Stomach (tissue), 4 donors: ENCODE results near the gene ADGRL3.

Experiments used
- EP300 ChIP-seq: sonication (generic); formaldehyde crosslinking; IDR thresholded peaks from one replicate; pipeline ENCODE4 v1.6.1; 2017; ENCODE audit warnings: antibody characterized with exemption
- TF ChIP-seq, protein P1 (sequence below), 7 experiments: fragments of 450-650 bp in 4 of 7; fragments of 200-600 bp in 3 of 7; sonication (generic) in 3 of 7; IDR thresholded peaks; one replicate each; pipeline ENCODE4 v1.5.1; 2016 to 2019; ENCODE audit warnings: antibody characterized with exemption in 7 of 7, control low read depth in 2 of 7, mild to moderate bottlenecking in 1 of 7

- TF ChIP-seq, protein P1, sequence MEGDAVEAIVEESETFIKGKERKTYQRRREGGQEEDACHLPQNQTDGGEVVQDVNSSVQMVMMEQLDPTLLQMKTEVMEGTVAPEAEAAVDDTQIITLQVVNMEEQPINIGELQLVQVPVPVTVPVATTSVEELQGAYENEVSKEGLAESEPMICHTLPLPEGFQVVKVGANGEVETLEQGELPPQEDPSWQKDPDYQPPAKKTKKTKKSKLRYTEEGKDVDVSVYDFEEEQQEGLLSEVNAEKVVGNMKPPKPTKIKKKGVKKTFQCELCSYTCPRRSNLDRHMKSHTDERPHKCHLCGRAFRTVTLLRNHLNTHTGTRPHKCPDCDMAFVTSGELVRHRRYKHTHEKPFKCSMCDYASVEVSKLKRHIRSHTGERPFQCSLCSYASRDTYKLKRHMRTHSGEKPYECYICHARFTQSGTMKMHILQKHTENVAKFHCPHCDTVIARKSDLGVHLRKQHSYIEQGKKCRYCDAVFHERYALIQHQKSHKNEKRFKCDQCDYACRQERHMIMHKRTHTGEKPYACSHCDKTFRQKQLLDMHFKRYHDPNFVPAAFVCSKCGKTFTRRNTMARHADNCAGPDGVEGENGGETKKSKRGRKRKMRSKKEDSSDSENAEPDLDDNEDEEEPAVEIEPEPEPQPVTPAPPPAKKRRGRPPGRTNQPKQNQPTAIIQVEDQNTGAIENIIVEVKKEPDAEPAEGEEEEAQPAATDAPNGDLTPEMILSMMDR (IDR thresholded peaks at IDR 0.05): no peak
- no peak for TF ChIP-seq EP300
Measured at GRCh38 chr4:61336488-61336887, 136.4 kb downstream of the ADGRL3 start.
